Activated CD8-positive, alpha-beta memory T cell treated with anti-CD3 and anti-CD28 coated beads, Interleukin-2, amount 50 U/mL, for 1 hour (primary cell): ENCODE measurements around the gene CCR4.
"Not testable (repeated sequence)": the region's sequence is repeated elsewhere in the genome, so short reads cannot be mapped to it uniquely, and the experiment has no call there.

Source experiments
- DNase-seq: peaks from one replicate; pipeline ENCODE4 v3.0.0-alpha.2; 2020; ENCODE audit errors: extremely low read depth

Gene CCR4

DNA sequence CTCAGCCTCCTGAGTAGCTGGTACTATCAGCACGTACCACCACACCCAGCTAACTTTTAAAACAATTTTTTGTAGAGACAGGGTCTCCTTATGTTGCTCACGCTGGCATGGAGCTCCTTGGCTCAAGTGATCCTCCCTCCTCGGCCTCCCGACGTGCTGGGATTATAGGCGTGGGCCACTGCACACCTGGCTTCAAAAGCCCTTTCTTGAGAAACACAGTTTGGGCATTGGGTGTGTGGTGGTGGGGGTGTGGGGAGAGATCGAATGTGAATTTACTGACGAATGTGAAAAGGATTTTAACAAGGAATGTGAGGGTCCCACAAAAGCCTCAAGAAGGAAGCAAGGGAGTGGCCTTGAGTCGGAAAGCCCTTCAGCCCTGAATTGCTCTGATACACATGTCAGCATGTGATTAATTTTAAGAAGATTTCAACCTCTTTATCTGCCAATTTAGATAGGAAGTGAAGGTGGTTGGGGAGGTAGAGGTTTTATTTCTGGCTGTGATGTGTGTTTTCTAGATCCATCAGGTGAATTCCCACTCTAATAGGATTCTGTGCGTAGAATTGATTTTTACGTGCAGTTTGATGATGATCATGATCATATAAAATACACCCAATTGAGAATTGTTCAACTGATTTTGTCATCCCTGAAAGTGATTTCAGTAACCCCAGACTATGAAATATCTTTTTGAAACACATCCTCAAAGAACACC is 1.1 kb downstream of the CCR4 start:
- no peak for DNase-seq

DNA sequence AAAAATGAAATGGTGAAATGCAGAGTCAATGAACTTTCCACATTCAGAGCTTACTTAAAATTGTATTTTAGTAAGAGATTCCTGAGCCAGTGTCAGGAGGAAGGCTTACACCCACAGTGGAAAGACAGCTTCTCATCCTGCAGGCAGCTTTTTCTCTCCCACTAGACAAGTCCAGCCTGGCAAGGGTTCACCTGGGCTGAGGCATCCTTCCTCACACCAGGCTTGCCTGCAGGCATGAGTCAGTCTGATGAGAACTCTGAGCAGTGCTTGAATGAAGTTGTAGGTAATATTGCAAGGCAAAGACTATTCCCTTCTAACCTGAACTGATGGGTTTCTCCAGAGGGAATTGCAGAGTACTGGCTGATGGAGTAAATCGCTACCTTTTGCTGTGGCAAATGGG is 3.1 kb downstream of the CCR4 start:
- DNase-seq: no peak

DNA sequence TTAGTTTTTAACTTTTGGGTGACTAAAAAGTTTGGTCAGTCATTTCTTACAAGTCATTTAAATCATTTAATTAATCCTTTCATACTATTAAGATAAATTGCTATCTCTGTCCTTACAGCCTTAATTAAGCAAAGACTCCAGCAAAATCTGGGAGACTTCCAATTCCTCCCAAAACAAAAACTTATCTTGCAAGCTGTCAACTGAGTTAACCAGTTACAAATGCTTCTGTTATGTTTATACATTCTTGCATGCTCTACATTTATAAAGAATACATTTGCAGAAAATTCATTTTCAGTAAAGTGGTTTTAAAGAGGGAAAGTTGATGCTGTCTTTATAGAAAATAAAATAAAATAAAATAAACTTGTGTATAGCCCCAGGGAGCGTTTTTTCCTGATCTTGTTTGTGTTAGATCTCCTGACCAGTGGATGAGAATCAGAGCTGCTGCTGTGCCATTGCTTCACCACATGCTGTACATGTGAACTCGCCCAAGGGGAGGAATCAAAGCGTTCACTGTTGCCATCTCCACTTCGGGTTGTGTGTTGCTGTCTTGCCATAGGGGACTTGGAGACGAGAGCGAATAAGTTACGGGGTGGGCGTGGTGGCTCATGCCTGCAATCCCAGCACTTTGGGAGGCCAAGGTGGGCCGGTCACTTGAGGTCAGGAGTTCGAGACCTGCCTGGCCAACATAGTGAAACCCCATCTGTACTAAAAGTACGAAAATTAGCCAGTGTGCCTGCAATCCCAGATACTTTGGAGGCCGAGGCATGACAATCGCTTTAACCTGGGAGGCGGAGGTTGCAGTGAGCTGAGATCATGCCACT is 5.5 kb downstream of the CCR4 start:
- no peak for DNase-seq

DNA sequence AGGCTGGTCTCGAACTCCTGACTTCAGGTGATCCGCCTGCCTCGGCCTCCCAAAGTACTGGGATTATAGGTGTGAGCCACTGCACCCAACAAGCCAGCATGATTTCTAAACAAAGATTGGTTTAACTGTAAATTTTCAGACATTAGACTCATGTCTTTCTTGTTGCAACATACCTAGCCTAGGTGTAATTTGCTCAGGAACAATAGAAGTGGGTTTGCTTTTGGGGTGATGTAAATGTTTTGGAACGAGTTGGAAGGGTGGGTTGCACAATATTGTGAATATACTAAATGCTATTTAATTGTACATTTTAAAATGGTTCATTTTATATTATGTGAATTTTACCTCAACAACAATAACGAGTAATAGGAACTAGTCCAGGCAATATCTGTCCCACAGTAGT is 7.1 kb downstream of the CCR4 start:
- DNase-seq: no peak

DNA sequence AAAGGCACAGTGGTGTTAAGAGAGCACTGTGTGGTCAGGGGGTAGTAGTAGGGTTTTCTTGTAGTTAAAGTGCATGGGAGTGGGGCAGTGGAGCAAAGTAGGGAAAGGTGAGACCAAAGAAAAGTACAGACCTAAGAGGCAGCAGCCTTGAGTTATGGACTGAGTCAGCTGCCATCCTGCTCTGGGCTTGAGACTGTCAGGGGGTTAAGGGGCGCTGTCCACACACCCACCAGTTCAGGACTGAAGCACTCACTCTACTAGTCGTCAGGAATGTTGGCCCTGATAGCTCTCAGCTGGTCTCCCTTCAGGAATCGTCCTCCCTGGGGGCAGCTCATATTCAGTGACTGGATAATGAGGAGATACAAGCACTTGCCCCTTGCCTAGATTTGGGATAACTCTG is 7.9 kb downstream of the CCR4 start:
- DNase-seq: no peak

DNA sequence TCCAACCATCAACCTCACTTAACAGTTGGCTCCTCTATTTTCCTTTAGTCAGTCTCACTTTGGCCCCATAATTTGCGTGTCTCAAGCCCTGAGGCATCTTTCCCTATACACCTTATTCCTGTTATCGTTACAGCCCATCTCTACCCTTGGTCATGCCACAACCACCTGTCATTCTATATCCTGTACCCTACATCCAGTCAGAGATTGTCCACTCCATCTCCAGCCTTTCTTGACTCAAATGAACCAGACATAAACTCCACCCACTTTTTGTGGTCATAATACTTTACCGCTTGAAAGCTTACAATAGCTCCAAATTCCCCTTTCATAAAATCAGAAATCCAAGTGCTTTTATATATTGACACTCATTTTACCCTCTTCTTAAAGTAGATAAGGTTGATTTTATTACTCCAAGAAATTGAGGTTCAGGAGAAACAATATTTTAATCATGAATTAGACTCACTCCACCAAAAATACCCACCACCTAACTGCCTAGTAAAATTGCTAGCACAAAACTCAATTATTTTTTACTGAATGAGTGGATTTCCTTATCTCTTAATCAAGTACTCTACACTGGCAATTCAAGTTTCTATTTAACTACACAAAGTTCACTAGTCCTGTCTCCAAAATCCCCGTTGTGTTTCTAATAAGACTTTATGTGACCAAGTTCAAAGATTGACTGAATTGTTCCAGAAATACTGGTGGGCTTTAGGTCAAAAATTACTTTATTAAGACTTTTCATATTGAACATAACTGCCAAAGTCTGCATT is 9.1 kb downstream of the CCR4 start:
- DNase-seq: no peak

DNA sequence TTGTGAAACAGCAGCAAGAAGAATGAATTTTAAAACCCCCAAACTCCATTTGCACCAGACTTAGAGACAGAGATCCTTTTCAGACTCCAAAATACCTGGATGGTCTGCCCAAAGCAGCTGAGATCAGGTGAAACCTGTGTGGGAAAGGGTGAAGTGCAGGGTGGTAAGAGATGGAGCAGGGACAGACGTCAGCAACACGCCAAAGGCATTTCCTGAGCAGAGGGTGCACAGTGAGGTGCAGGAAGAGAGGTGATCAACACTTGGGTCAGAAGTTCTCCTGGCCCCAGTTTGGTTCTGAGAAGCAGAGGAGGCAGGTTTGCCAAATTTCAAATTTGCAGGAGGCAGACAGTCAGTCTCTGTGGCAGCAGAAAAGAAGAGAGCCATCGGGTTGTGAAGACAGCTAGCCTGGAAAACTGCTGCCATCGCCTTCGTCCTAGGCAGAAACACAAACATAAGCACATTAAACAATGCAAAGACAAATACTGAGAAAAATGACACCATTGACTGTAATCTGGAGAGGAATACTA is 9.8 kb downstream of the CCR4 start:
- DNase-seq: no peak

DNA sequence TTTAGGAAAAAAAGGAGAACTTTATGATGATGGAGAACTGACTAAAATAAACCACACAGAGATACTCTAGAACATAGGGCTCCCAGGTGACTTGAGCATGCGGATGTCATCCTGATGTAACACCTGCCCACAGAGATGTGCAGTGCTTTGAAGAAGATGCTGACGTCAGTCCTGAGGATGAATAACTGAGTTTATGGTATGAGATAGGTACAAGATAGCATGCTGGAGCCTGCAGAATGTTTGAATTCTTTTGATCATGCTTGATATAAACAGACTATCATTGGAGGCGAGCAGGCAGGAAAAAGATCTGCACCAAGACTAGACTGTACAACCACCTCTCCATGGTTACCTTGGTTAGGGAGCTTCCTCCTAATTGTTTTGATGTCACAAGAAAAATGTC is 12.4 kb downstream of the CCR4 start:
- no peak for DNase-seq

DNA sequence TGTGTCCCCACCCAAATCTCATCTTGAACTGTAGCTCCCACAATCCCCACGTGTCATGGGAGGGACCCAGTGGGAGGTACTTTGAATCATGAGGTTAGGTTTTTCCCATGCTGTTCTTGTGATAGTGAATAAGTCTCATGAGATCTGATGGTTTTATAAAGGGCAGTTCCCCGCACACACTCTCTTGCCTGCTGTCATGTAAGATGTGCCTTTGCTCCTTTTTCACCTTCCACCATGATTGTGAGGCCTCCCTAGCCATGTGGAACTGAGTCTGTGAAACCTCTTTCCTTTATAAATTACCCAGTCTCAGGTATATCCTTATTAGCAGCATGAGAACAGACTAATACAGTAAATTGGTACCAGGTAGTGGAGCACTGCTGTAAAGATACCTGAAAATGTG is 13.3 kb downstream of the CCR4 start:
- not testable (repeated sequence) for DNase-seq

DNA sequence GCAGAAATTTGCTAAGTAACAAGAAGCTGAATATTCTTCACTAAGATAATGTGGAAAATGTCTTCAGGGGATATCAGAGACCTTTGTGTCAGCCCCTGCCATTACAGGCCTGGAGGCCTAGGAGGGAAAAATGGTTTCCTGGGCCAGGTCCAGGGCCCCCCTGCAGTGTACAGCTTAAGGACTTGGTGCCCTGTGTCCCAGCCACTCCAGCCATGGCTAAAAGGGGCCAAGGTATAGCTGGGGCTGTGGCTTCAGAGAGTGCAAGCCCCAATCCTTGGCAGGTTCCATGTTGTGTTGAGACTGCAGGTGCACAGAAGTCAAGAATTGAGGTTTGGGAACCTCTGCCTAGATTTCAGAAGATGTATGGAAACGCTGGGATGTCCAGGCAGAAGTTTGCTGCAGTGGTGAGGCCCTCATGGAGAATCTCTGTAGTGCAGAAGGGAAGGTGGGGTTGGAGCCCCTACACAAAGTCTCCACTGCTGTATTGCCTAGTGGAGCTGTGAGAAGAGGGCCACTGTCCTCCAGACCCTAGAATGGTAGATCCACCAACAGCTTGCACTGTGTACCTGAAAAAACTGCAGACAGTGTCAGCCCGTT is 14.3 kb downstream of the CCR4 start:
- not testable (repeated sequence) for DNase-seq

DNA sequence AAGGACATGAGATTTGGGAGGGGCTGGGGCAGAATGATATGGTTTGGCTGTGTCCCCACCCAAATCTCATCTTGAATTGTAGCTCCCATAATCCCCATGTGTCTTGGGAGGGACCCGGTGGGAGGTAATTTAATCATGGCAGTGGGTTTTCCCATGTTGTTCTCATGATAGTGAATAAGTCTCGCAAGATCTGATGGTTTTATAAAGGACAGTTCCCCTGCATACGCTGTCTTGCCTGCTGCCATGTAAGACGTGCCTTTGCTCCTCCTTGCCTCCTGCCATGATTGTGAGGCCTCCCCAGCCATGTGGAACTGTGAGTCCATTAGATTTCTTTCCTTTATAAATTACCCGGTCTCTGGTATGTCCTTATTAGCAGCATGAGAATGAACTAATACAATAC is 15.2 kb downstream of the CCR4 start:
- DNase-seq: not testable (repeated sequence)

DNA sequence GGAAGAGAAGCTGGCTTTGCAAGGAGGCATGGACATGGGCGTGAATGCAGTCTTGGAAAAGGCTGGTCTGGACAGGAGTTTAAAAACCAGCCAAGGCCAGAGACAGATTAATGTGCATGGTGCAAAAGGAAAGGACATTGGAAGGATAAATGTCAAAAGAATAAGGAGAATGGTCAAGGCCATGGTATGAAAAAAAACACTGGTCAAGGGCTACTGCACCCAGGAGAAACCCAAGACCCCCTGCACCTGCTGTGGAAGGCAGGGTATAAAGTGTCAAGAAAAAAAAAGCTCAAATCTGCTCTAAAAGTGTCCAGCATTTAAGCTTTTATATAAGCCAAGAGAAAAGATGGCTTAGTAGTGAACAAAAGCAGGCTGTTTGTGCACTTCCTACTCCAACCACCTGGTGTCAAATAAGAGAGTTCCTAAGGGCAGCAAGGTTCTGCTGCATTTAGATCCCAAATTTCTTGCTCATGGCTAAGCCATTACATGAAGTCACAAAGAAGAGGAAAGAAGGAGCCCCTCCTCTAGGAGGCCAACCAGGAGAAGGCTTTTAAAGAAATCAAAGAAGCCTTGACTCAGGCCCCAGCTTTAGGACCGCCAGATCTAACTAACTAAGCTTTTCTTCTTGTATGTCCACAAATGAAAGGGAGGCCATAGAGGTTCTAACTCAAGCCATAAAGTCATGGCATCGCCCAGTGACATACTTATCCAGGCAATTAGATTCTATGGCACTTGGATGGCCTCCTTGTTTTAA is 16.9 kb downstream of the CCR4 start:
- no peak for DNase-seq

DNA sequence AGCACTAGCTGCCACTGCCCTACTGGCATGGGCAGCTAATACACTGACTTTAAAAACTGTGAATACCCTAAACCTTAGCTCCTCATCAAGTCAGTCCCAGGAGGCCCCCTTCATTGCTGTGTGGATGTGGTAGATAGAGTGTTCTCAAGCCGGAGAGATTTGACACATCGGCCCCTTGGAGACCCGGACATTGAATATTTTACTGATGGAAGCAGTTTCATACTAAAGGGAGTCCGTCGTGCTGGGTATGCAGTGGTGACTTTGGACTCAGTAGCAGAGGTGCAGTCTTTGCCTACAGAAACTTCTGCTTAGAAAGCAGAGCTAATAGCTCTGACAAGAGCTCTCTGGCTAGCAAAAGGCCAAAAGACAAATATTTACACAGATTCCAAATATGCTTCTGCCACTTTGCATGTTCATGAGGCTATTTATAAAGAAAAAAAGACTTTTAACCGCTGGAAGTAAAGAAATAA is 17.5 kb downstream of the CCR4 start:
- no peak for DNase-seq

DNA sequence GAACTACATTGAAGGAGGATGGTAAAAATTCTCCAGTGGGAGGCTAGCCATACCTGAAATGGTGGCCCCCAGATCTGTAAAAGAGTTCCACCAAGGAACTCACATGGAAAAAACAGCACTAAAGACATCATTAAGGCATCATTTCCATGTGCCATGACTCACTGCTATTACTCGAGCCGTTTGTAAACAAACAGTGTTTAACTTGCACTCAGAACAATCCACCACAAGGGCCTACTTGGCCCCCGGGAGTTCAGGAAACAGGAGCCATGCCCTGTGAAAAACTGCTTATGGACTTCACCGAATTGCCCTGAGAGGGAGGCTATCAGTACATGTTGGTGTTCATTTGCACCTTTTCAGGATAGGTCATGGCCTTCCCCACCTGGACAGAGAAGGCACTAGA is 18.2 kb downstream of the CCR4 start:
- DNase-seq: no peak

DNA sequence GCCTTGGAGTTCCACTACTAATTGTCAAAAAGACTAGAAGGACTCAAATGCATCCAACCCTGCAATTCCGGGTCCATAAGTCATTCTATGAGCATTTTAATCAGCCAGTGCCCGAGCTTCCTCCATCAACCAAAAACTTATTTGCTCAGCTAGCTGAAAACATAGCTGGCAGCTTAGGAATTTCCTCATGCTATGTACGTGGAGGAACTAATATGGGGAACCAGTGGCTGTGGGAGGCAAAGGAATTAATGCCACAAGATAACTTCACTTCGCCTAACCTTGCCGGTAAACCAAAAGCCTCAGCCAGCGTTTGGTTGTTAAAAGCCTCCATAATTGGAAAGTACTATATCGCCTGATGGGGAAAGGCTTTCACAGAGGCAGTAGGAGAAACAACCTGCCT is 19.8 kb downstream of the CCR4 start:
- not testable (repeated sequence) for DNase-seq

DNA sequence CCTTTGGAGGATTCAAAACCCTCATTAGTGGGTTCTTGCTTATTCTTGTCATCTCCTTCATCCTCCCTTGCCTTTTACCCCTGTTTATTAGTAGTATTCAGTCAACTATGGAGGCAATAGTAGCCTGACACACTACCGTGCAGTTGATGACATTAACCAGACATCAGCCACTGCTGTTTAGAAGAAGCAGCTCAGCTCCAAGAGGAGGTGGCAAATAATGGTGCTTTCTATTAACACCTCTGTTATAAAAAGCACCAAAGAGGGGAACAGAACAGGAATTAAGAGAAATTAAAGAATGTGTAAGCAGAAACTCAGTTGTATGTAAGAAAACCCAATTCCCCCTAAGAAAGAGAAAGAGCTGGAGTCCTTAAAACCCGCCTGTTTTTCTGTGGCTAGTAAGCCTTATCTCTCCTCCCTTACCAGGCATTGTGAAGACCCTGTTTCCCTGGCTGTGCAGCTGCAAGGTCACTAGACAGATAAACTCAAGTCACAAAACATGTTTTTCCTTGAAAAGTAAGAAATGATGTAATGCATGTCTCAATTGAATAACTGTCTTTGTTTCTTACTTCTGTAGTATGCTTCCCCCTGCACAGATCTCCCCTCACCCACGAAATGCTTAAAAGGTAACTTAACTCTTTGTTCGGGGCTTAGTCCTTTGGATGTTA is 21.2 kb downstream of the CCR4 start:
- DNase-seq: no peak

DNA sequence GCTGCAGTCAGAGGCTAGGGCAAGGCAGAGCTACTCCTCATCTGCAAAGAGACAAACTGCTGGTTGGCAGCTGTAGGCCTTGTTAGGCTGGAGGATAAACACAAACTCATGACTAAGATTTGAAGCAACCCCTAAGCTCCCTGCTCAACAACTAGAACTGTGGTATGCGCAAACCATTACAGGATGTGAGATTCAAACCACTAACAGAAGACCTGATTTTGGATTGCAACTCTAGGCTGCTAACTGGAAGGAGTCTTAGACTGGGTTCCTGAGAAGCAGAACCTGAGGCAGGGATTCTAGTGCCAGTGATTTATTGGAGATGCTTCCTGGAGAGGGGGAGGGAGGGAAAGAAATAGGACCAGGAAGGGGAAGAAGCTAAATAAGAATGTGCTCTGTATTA is 22.5 kb downstream of the CCR4 start:
- no peak for DNase-seq

DNA sequence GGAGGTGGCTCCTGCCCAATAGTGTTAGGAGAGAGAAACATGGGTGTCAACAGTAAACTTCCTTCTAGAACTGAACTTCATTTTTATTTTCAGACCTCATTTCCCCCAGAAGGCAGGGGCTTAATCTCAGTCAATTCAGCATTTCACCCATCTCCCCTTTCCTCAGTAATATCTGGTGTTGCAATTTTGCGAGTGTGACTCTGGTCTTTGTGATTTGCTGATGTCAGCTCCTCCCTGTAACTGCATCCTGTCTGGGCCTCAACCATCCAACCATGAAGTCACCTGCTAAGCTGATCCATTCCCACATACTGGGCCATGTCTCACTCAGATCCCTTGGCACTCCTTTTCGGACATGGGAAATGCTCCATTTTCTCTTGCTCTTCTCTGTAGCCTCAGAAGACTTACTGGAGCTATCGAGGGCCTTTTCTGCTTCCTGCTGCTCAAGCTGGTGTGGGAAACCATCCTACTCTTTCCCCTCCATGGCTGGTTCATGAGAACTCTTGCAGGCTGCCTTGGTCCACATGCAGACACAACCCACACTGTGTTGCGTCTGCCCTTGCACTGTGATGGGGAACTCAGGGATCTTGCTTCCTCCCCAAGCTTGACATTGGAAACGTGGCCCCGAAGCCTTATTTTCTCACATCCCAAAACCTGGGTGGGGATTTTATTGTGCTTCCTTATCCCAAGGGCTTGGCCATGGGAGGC is 24.6 kb downstream of the CCR4 start:
- no peak for DNase-seq

DNA sequence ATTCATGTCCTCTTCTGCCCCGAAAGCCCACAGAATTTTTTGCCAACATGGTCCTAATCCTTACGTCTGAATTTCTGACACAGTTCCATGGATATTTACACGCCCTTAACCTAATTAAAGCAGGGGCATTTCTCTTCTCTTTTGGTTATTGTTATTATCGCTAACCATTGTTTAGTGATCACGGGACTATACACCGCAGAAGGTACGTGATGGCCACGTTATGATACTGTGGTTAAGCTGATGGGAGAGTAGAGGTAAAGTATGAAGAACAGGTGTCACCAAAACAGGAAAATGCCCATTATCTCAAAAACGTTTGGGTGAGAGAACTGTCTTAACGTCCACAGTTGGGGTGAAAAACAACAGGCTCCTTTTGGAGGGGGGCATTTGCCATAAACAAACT is 26.4 kb downstream of the CCR4 start:
- no peak for DNase-seq

DNA sequence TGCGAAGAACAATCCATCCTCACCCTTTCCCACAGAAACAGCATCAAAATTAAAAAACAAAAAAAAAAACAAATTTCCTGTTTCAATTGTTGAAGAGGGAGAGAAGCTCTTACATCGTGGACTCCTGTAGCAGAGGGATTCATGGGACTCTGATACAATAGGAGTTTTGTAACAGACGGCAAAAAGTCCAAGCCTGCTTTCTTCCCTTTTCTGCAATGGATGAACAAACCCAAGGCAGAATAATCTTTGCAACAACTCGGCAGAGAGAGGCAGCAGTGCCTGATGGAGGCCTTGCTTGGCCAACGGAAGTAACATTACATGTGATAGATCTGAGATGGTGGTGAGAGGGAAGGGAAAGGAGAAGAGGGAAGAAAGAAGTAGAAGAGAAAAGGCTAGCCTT is 26.9 kb downstream of the CCR4 start:
- no peak for DNase-seq
